Neural crest cell (in vitro differentiated cells): Measurements from ENCODE around the gene OR2AJ1. TPM values are rescaled to one million over a fixed set of nuclear protein-coding genes. Genes with fewer than 3 reads are reported as not detected.

ENCODE experiments used
- DNase-seq: peaks from one replicate; pipeline ENCODE4 v3.0.0; 2021; ENCODE audit warnings: low read depth, mixed read lengths, low spot score
- H3K27ac Mint-ChIP-seq: one replicate; pipeline ENCODE4 v1.8.0; 2021; ENCODE audit warnings: mild to moderate bottlenecking, mixed read lengths; ENCODE audit not compliant: unreplicated experiment
- H3K27me3 Mint-ChIP-seq: 2 replicates; pipeline ENCODE4 v1.8.0; 2021; ENCODE audit warnings: low read depth, mild to moderate bottlenecking, mixed read lengths
- H3K36me3 Mint-ChIP-seq: 2 replicates; pipeline ENCODE4 v1.8.0; 2021; ENCODE audit warnings: low read depth, mild to moderate bottlenecking, mixed read lengths
- H3K4me1 Mint-ChIP-seq: 2 replicates; pipeline ENCODE4 v1.8.0; 2021; ENCODE audit warnings: mixed read lengths
- H3K4me3 Mint-ChIP-seq: one replicate; pipeline ENCODE4 v1.8.0; 2021; ENCODE audit warnings: mild to moderate bottlenecking, mixed read lengths
- H3K9me3 Mint-ChIP-seq: 2 replicates; pipeline ENCODE4 v1.8.0; 2021; ENCODE audit warnings: mixed read lengths
- long read RNA-seq: library from polyadenylated mRNA; unstranded; transcript quantifications from one replicate; pipeline ENCODE4 v2.0.0, GENCODE V29; 2020
- total RNA-seq: library from RNA; stranded (reverse); gene quantifications from 2 replicates; pipeline ENCODE4 v1.2.1, GENCODE V29; 2021
- TF ChIP-seq, protein P1 (sequence below): fragments of 200-600 bp; sonication (generic); conservative IDR thresholded peaks from 2 replicates; pipeline ENCODE4 v1.5.0; 2021; ENCODE audit warnings: antibody characterized with exemption, mild to moderate bottlenecking

Gene OR2AJ1, protein sequence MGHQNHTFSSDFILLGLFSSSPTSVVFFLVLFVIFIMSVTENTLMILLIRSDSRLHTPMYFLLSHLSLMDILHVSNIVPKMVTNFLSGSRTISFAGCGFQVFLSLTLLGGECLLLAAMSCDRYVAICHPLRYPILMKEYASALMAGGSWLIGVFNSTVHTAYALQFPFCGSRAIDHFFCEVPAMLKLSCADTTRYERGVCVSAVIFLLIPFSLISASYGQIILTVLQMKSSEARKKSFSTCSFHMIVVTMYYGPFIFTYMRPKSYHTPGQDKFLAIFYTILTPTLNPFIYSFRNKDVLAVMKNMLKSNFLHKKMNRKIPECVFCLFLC
- not detected in 2 replicates for total RNA-seq
- long read RNA-seq = 0 reads

DNA sequence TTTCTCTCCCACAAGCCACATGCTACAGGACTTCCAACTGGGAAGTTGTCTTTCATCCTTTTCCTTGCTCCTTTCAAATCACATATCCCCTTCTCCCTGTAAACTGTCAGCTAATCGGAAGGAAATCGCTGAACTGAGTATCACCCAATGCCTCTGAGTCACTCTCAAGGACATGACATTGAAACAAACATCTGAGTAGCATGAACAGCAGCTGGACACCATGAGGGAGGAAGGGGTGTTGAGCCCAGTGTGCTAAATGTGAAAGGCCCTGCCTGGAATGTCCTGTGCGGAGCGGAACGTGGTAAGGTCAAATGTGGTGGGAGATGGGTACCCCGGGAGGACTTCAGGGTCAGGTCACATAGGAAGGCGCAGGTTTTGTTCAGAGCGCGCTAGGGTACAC, at the start of gene OR2AJ1:
OR2AJ1 (plus strand) TSS at position 22 of the 400 bp plus-strand sequence. CDS start 8,880 bp downstream, outside the sequence.
- H3K4me1 Mint-ChIP-seq = no peaks in the 10 kb centered on the region
- H3K9me3 Mint-ChIP-seq = no peaks in the 10 kb centered on the region
- no peak for DNase-seq
- H3K36me3 Mint-ChIP-seq = no peaks in the 10 kb centered on the region
- no peak within 1 kb of the TSS for H3K27ac Mint-ChIP-seq
- H3K4me3 Mint-ChIP-seq = no peak within 1 kb of the TSS
- no peaks in the 10 kb centered on the region for H3K27me3 Mint-ChIP-seq
- TF ChIP-seq, protein P1, sequence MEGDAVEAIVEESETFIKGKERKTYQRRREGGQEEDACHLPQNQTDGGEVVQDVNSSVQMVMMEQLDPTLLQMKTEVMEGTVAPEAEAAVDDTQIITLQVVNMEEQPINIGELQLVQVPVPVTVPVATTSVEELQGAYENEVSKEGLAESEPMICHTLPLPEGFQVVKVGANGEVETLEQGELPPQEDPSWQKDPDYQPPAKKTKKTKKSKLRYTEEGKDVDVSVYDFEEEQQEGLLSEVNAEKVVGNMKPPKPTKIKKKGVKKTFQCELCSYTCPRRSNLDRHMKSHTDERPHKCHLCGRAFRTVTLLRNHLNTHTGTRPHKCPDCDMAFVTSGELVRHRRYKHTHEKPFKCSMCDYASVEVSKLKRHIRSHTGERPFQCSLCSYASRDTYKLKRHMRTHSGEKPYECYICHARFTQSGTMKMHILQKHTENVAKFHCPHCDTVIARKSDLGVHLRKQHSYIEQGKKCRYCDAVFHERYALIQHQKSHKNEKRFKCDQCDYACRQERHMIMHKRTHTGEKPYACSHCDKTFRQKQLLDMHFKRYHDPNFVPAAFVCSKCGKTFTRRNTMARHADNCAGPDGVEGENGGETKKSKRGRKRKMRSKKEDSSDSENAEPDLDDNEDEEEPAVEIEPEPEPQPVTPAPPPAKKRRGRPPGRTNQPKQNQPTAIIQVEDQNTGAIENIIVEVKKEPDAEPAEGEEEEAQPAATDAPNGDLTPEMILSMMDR = no peak

DNA sequence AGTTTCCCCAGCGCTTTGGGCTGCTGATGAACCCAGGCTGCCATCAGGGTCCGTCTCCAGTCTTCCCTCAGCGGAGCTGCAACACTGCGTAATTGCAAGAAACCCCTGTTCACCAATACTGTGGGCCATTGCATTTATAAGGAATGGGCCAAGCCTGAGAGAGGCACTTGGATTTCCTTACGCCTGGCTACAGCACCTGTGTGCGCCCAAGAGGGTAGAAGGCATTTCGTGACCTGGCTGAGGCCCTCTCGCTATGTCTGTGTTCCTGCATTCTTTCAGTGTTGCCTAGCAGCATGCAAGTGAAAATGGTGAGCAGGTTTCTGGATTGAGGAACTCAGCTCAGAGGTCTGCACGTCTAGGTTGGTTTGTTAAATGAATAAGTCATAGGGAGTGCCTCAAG, 41.3 kb upstream of the OR2AJ1 start:
- no peak overlapping the region for H3K4me3 Mint-ChIP-seq
- H3K9me3 Mint-ChIP-seq = peaks cover 2% of the 10 kb centered on the region

DNA sequence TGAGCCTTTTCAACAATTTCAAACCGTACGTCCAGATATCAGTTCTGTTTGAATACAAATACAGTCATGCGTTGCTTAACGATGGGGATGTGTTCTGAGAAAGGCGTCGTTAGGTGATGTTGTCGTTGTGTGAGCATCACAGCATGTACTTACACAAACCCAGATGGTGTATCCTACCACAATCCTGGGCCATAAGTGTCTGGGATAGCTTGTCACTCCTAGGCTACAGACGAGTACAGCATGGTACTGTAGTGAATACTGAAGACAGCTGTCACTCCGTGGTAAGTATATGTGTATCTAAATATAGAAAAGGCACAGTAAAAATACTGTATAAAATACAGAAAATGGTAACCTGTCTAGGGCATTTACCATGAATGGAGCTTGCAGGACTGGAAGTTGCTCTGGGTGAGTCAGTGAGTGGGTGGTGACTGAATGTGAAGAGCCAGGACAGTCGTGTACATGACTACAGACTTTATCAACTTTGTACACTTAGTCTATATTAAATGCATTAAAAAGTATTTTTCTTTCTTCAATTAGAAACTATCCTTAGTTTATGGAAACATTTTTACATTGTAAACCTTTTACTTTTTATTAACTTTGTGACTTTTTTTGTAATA, 39.8 kb upstream of the OR2AJ1 start:
- Mint-ChIP-seq H3K36me3 (no peaks in the 10 kb centered on the region), H3K27me3 (no peaks in the 10 kb centered on the region), H3K4me1 (no peaks in the 10 kb centered on the region), H3K9me3 (no peaks in the 10 kb centered on the region), H3K4me3 (no peak overlapping the region), H3K27ac (no peak overlapping the region)
- no peak for DNase-seq
- TF ChIP-seq, protein P1 = no peak

More for the DNA sequence above, 41.3 kb upstream of the OR2AJ1 start:
- no peak overlapping the region for H3K27ac Mint-ChIP-seq
- H3K36me3 Mint-ChIP-seq = peaks cover 2% of the 10 kb centered on the region
- TF ChIP-seq, protein P1 = no peak
- no peaks in the 10 kb centered on the region for H3K27me3 Mint-ChIP-seq
- no peaks in the 10 kb centered on the region for H3K4me1 Mint-ChIP-seq
- DNase-seq = no peak

DNA sequence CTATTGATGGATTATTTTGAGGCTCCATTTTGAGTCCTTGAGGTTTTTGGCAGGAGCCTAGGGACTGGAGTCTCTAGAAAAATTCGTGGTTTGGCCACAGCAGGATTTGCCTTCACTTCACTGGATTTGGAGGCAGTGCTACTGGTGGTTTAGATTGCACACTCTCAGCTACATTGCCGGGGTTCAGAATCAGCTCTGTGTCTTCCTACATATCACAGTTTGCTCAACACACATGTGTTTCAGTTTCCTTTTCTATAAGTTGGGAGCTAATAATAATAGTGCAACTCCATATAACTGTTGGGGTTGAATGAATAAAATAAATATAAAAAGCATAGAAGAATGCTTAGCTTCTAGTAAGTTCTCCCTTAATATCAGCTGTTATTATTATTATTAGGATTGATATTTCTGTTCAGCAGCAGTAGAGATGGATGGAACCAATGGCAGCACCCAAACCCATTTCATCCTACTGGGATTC, 29.5 kb upstream of the OR2AJ1 start, which contains the start of gene OR2W3:
OR2W3 (plus strand) TSS at position 425 of the 475 bp plus-strand sequence; CDS start at position 425, 0 bp downstream.
- Mint-ChIP-seq H3K4me1 (no peaks in the 10 kb centered on the region), H3K36me3 (peaks cover 5% of the 10 kb centered on the region), H3K4me3 (no peak within 1 kb of the TSS), H3K27me3 (no peaks in the 10 kb centered on the region), H3K27ac (no peak within 1 kb of the TSS), H3K9me3 (peaks cover 3% of the 10 kb centered on the region)
- no peak for DNase-seq
- TF ChIP-seq, protein P1 = no peak

DNA sequence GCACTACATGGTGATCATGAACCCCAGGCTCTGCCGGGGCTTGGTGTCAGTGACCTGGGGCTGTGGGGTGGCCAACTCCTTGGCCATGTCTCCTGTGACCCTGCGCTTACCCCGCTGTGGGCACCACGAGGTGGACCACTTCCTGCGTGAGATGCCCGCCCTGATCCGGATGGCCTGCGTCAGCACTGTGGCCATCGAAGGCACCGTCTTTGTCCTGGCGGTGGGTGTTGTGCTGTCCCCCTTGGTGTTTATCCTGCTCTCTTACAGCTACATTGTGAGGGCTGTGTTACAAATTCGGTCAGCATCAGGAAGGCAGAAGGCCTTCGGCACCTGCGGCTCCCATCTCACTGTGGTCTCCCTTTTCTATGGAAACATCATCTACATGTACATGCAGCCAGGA, 28.7 kb upstream of the OR2AJ1 start:
- DNase-seq = no peak
- peaks cover 5% of the 10 kb centered on the region for H3K36me3 Mint-ChIP-seq
- TF ChIP-seq, protein P1 = no peak
- no peaks in the 10 kb centered on the region for H3K4me1 Mint-ChIP-seq
- no peaks in the 10 kb centered on the region for H3K27me3 Mint-ChIP-seq
- peaks cover 3% of the 10 kb centered on the region for H3K9me3 Mint-ChIP-seq
- H3K4me3 Mint-ChIP-seq = no peak overlapping the region
- H3K27ac Mint-ChIP-seq = no peak overlapping the region
